PFSK-1 (cell line): ENCODE data around the gene CCL24.

ENCODE experiments used
- REST ChIP-seq, 2 experiments: IDR thresholded peaks; 2 replicates each; pipeline versions ENCODE4 v1.6.1 to v1.8.0; 2011 to 2012; ENCODE audit warnings: low read depth in 2 of 2, low read length in 2 of 2, control low read depth in 1 of 2, inconsistent platforms in 1 of 2, mild to moderate bottlenecking in 1 of 2, moderate library complexity in 1 of 2; ENCODE audit not compliant: insufficient read depth in 1 of 2
- SIN3A ChIP-seq: IDR thresholded peaks from 2 replicates; pipeline ENCODE4 v1.6.1; 2012; ENCODE audit warnings: mild to moderate bottlenecking, low read length, moderate library complexity, borderline replicate concordance; ENCODE audit not compliant: insufficient read depth

GRCh38 chr7:75843613-75844116, 30.1 kb upstream of the CCL24 start:
- TF ChIP-seq REST (IDR thresholded peaks at IDR 0.05; ENCODE audit: insufficient read depth in 1 of 2, low read depth in 2 of 2, low read length in 2 of 2) (no peak), SIN3A (no peak)
